ES-I3 (cell line): ENCODE data around the gene CREG2.

Source experiments
- H3K36me3 ChIP-seq: 2 replicates; pipeline ENCODE4 v1.6.1; 2013; ENCODE audit warnings: mild to moderate bottlenecking, low read length, control low read depth, moderate library complexity; ENCODE audit not compliant: insufficient read depth
- H3K4me1 ChIP-seq: 2 replicates; pipeline ENCODE4 v1.6.1; 2013; ENCODE audit warnings: mild to moderate bottlenecking, control low read depth, low read length; ENCODE audit not compliant: insufficient read depth
- H3K9ac ChIP-seq: 2 replicates; pipeline ENCODE4 v1.6.1; 2013; ENCODE audit warnings: low read depth, mild to moderate bottlenecking, low read length, moderate library complexity
- H3K9me3 ChIP-seq: 2 replicates; pipeline ENCODE4 v1.6.1; 2013; ENCODE audit warnings: mild to moderate bottlenecking, low read length, moderate library complexity; ENCODE audit not compliant: control insufficient read depth, insufficient read depth

The CREG2 gene

DNA sequence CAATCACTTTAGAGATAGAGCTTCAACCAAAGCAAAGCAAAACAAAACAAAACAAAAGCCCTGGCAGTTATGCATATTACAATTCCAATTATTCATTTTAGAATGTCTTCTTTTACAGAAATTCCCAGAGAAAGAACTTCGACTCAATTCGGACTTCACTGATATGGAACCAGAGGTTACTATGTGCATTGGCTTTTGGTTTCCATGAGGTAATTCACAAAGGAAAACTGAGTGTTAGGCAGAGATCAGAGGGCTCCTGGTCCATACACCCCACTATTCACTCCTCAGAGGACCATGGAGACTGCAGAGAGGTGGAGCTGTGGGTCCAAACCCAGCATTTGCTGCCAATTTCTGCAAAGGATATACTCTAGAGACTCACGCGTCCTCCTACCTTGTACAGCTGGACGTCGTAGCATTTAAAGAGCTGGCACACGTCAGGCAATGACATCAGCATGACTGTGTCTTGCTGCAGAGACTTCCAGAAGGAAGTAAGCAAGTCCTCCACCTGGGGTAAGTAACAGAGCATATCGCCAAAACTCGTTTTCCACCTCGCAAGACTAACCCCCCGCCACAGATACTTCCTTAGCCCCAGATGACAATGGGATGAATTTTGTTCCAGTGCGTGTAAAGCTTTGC lies 31.3 kb upstream of the CREG2 start:
- Histone ChIP-seq H3K9me3 (peaks cover 5% of the 10 kb centered on the region; the same call in 1 of the 2 replicates), H3K9ac (no peak overlapping the region), H3K4me1 (no peaks in the 10 kb centered on the region), H3K36me3 (no peaks in the 10 kb centered on the region)

DNA sequence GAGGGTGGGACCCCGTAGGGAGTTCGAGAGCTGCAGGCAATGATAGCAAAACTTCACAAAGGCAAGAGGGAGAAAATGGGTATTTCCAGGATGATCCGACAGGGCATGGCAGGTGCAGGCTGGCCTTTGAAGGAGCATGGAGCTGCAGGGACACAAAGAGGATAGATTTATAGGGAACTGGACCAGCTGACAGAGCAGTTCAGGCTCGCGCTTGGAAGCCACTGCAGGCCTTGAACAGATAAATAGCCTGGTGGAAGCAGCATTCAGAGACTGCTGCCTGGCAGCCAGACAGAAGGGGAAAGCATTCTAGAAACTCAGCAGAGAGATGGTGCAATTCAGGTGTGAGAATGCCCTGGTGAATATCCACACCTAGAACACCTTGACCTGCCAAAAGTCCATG lies 29.3 kb upstream of the CREG2 start:
- no peak overlapping the region for H3K9ac ChIP-seq
- H3K9me3 ChIP-seq, result 0 out of 2 replicates have a peak, but pooled peaks cover 5% of the 10 kb centered on the region
- H3K36me3 ChIP-seq, result no peaks in the 10 kb centered on the region
- no peaks in the 10 kb centered on the region for H3K4me1 ChIP-seq

DNA sequence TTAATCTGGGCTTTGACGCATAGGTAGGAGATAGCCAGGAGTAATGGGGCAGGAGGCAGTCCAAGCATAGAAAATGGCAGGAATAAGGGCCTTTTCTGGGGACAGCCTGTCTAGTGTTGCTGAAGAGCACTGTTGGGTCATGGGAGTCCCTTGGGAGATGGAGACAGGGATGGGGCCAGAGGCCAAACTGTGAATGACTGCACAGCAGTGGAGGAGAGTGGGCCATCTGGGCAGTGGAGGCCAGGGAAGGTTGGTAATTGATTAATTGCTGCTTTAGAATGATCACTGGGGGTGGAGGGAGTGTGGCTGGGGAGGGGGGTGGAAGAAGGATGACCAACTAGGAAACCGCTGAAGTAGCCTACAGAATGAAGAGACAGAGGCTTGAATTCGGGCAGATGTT lies 28.6 kb upstream of the CREG2 start:
- no peaks in the 10 kb centered on the region for H3K4me1 ChIP-seq
- H3K36me3 ChIP-seq, result no peaks in the 10 kb centered on the region
- no peak overlapping the region for H3K9ac ChIP-seq
- H3K9me3 ChIP-seq, result 0 out of 2 replicates have a peak, but pooled peaks cover 5% of the 10 kb centered on the region

DNA sequence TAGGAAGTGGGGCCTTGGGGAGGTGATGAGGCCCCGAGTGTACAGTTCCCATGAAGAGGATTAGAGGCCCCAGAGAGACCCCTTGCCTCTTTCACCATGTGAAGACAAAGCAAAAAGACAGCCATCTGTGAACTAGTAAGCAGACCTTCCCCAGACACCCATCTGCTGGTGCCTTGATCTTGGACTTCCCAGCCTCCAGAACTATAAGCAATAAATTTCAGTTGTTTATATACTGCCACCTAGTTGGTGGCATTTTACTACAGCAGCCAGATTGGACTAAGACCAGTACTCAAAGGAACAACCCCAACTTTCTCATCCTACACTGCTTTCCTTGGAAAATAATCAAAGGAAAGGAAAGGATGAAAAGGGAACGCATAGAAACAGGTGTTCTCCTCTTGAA lies 27.9 kb upstream of the CREG2 start:
- no peak overlapping the region for H3K9ac ChIP-seq
- no peaks in the 10 kb centered on the region for H3K36me3 ChIP-seq
- H3K4me1 ChIP-seq, result no peaks in the 10 kb centered on the region
- 0 out of 2 replicates have a peak, but pooled peaks cover 5% of the 10 kb centered on the region for H3K9me3 ChIP-seq

DNA sequence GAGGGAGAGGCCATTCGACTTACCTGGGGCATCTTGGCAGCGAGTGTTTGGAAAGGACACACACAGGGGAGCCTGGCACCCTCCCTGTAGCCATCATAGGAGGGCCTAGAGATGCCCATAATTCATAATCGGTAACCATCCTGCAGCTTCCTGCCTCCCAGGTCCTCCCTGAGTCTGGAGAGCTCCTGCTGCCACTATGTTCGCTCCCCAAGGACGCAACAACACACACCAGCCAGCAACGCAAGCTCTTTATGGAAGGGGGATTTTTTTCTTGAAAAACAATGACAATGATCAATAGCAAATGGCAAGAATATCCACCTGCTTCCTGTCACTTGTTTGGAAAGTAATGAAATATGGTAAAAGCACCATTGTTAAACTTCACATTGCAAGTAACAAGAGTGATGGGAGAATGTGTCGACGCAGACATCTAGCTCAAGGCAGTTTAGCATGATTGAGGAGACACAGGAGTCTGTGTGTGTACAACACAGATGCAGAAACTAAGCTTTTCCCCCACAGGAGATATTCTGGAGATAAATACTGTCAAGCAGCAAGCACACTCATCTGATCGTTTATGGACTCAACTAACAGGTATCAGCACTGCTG lies 24.9 kb upstream of the CREG2 start:
- no peaks in the 10 kb centered on the region for H3K36me3 ChIP-seq
- no peak overlapping the region for H3K9ac ChIP-seq
- H3K9me3 ChIP-seq, result 0 out of 2 replicates have a peak, but pooled peaks cover 5% of the 10 kb centered on the region
- H3K4me1 ChIP-seq, result no peaks in the 10 kb centered on the region

DNA sequence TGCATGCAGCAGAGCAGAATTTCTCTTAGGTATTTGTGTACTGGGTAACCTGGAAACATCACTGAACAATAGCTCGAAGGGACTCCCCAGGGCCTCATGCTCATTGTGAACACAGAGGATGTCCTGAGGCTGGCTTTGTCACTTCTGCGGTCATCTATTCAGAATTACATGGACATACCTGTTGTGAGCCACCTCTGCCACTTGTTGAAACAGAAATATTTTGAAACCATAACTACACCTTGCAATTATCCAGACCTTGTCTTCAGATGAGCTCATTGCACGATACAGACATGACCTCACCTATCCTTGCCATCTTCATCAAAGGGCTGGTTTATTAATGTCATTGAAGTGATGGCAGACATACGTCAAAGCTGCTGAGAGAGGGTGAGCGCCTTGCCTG lies 23.4 kb upstream of the CREG2 start:
- H3K9me3 ChIP-seq, result 0 out of 2 replicates have a peak, but pooled peaks cover 5% of the 10 kb centered on the region
- no peaks in the 10 kb centered on the region for H3K36me3 ChIP-seq
- no peak overlapping the region for H3K9ac ChIP-seq
- no peaks in the 10 kb centered on the region for H3K4me1 ChIP-seq

DNA sequence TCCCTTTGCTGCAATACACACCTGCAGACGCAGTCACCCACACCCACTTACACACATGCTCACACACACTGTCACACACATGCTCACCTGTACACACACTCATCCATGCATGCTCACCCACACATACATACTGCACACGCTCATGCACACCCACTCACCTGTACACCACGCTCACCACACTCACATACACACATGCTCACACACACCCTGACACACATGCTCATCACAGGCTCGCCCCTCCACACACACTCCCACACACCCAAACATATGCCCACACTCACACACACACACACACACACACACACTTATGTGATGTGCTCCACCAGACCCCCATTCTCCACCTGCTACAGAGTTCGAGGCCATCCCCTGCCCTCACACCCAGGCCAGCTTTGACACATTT lies 22.8 kb upstream of the CREG2 start:
- no peaks in the 10 kb centered on the region for H3K36me3 ChIP-seq
- H3K9ac ChIP-seq, result no peak overlapping the region
- 0 out of 2 replicates have a peak, but pooled peaks cover under 1% of the 10 kb centered on the region for H3K9me3 ChIP-seq
- H3K4me1 ChIP-seq, result no peaks in the 10 kb centered on the region

DNA sequence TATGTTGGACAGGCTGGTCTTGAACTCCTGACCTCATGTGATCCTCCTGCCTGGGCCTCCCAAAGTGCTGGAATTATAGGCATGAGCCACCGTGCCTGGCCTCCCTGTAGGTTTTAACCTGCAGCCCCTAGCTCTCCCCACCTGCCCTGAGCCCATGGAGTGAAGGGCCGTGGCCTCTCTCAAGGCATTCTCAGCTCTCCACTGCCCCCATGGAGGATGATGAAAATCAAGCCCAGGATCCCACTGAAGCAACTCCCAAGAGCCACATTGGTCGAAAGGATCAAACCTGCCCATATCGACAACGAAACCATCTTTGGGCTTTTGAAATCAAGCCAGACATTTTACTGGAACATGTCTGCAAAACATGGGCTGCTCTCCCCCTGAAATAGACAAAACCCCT lies 22.4 kb upstream of the CREG2 start:
- H3K4me1 ChIP-seq, result no peaks in the 10 kb centered on the region
- H3K9ac ChIP-seq, result no peak overlapping the region
- no peaks in the 10 kb centered on the region for H3K9me3 ChIP-seq
- H3K36me3 ChIP-seq, result no peaks in the 10 kb centered on the region

DNA sequence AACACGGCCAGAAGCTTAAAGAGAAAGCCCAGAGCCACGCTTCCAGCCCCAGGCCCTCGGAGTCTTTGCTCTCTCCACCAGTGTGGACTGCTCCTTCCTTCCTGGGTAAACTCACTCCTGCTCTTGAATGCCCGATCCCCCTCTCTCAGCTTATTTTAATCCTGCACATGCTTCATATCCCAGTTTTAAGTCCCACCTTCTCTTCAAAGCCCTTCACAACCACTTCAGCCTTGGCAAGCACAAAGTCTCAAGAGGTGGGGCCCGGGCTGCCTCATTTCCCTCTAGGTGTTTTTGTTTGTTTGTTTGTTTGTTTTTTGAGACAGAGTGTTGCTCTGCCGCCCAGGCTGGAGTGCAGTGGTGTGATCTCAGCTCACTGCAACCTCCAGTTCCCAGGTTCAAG lies 21.6 kb upstream of the CREG2 start:
- Histone ChIP-seq H3K9ac (no peak overlapping the region), H3K9me3 (no peaks in the 10 kb centered on the region), H3K4me1 (no peaks in the 10 kb centered on the region), H3K36me3 (no peaks in the 10 kb centered on the region)

DNA sequence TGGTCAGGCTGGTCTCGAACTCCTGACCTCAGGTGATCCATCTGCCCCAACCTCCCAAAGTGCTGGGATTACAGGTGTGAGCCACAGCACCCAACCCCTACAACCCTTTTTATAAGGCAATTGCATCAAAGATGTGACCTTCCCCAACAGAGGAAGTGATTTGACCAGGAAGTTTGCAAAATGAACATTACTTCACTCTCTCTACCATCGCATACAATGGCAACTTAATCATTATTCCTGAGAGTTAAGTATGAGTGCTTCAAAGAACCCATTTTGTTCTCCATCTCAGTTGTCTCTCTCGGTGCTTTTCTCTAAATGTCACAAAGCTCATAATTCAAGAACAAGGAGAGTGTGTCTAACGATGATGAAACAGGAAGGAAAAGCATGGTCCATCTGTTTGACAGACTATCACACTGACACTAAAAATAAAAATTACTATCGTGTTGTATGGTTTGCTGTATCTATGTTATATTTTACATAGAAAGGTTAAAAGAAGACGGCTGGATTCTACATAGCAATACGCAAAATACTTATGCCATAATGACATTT lies 18.1 kb upstream of the CREG2 start:
- H3K4me1 ChIP-seq, result no peaks in the 10 kb centered on the region
- H3K9ac ChIP-seq, result no peak overlapping the region
- H3K9me3 ChIP-seq, result no peaks in the 10 kb centered on the region
- H3K36me3 ChIP-seq, result no peaks in the 10 kb centered on the region

DNA sequence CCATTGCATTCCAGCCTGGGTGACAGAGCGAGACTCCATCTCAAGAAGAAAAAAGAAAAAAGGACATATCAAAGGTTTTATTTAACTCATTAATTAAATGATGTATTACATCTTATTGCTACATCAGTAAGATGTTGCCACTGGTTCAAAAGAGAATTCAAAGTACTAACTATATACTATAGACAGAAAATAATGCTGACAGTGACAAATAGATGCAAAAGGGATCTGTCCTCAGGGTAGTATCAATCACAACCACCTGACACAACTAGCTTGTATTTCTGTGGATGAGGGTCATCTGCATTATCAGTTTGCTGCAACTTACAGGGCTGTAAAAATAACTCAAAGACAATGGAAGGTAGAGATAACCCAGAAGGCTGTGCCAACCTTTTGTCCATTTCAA lies 16.4 kb upstream of the CREG2 start:
- no peaks in the 10 kb centered on the region for H3K36me3 ChIP-seq
- H3K4me1 ChIP-seq, result 0 out of 2 replicates have a peak, but pooled peaks cover 3% of the 10 kb centered on the region
- no peak overlapping the region for H3K9ac ChIP-seq
- H3K9me3 ChIP-seq, result no peaks in the 10 kb centered on the region

DNA sequence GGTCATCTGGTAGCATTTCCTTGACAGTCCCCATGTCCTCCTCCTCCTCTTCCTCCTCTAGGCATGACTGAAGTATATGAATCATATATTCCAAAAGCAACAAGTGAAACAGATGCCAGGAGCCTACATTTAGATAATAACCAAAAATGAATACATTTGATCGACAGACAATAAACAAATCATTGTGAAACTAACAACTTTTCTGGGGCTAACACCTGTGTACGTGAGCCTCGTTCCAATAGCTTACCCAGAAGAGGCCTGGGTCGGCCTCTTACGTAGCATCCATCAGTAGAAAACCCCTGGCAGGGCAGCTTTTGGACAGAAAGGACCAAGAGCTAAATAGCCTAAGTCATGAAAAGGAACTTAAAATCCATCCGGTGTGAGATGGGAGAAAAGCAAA lies 15.3 kb upstream of the CREG2 start:
- H3K36me3 ChIP-seq, result no peaks in the 10 kb centered on the region
- H3K4me1 ChIP-seq, result 0 out of 2 replicates have a peak, but pooled peaks cover 3% of the 10 kb centered on the region
- no peaks in the 10 kb centered on the region for H3K9me3 ChIP-seq
- H3K9ac ChIP-seq, result no peak overlapping the region

DNA sequence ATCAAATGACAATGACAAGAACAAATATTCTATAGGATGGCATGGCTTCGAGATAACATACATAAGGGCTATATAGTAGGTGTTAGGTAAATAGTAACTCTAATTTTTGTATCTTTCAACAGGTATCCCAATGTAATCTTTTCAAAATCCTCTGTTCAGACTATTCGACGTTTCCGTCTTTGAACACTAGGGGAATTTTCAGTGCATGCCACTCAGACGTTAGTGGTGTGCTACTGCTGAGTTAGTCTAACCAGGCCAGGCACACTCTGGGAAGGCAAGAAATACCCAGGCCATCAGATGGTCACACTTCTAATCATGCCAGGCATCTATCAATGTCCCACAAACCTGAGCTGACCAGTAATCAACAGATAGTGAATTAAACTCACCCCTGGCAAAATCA lies 14.6 kb upstream of the CREG2 start:
- H3K4me1 ChIP-seq, result 0 out of 2 replicates have a peak, but pooled peaks cover 3% of the 10 kb centered on the region
- no peaks in the 10 kb centered on the region for H3K9me3 ChIP-seq
- H3K36me3 ChIP-seq, result no peaks in the 10 kb centered on the region
- H3K9ac ChIP-seq, result no peak overlapping the region

DNA sequence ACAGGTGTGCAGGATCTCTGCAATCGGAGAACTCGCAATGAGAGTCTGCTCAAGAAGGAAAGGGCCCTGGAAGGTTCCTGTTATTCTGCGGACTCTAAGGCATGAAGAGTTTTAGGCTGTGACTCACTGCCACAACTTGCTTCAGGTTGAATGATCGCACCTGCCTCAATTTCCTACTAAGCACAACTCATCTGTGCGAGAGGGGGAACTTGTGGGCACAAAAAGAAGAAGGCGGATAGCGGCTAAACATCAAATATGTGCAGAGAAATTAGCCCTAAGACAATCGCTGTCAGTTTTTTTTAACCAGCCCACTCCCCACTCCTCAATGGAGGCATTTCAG lies 14.0 kb upstream of the CREG2 start:
- Histone ChIP-seq H3K9ac (no peak overlapping the region), H3K4me1 (0 out of 2 replicates have a peak, but pooled peaks cover 3% of the 10 kb centered on the region), H3K36me3 (no peaks in the 10 kb centered on the region), H3K9me3 (no peaks in the 10 kb centered on the region)
